Skeletal muscle cell (primary cell): ENCODE data around the gene UST.

Experiments
- DNase-seq: peaks from one replicate; pipeline ENCODE4 v3.0.0-alpha.2; 2010; ENCODE audit warnings: low read depth
- H3K4me3 ChIP-seq: 2 replicates; pipeline ENCODE4 v1.5.1; 2011; ENCODE audit warnings: low read depth, mild to moderate bottlenecking, control low read depth, low read length, moderate library complexity

Gene UST

DNA sequence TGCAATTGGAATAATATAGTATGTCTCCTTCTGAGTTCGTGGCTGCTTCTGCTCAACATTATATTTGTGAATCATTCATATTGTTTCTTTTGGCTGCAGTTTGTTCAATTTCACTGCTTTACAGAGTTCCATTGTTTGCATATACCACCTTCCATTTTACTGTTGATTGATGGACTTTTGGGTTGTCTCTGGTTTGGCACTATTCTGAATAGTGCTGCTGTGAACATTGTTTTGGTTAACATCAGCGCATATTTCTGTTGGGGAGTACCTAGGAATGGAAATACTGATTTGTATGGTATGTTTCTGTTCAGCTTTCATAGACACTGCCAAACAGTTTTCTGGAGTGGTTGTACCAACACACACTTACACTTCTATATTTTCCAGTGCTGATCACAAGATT, 46.9 kb downstream of the UST start:
- no peak overlapping the region for H3K4me3 ChIP-seq
- DNase-seq, result no peak

DNA sequence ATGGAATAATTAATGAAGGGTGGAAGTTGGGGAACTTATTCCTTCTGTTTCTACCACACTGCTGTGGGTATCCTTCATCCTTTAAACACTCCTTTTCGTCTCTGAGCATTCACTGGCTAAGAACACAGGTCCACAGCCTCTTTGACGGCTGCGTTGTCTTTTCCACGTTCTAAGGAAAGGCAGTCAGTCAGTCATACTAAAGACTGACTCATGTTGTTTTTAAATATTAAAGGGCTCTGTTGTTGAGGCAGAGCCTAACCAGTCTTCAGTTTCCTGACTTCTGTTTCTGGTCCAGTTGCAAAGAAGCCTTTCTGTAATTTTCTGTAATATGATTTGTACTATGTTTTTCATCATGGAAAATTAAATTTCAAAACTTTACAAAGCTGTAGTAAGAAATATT, 48.0 kb downstream of the UST start:
- no peak for DNase-seq
- H3K4me3 ChIP-seq, result no peak overlapping the region

DNA sequence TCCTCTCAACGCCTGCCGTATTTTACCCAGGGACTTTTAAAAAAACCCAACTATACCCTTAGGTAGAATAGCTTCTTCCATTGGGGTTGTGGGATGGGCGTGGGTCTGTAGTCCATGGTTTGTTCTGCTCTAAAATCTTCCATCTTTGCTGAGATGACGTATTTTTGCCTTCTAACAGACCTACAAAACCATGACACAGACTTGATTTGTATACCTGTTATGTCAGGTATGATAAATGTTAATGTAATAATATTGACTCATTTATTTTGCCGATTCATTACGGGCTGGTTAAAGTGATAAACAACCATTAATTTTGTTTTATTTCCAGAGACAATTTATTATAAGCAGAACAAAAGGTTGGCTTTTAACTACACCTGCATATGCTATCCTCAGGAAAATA, 48.7 kb downstream of the UST start:
- H3K4me3 ChIP-seq, result no peak overlapping the region
- DNase-seq, result no peak

DNA sequence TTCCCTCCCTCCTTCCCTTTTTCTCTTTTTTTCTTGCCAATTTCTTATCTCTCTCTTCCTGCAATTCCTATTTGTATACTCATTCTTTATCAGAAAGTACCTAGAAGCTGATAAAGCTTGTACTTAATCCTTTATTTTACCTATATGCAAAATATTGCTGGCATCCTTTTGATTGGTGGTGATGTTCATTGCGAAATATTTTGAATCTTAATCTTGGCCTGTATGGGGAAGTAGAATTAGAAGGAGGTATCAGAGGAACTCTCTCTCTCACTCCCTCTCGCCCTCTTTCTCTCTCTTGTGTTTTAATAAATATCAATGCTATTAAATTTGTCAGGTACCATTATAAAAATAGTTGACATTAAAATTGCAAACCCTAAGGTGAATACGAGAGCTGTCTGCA, 52.8 kb downstream of the UST start:
- DNase-seq, result no peak
- no peak overlapping the region for H3K4me3 ChIP-seq

DNA sequence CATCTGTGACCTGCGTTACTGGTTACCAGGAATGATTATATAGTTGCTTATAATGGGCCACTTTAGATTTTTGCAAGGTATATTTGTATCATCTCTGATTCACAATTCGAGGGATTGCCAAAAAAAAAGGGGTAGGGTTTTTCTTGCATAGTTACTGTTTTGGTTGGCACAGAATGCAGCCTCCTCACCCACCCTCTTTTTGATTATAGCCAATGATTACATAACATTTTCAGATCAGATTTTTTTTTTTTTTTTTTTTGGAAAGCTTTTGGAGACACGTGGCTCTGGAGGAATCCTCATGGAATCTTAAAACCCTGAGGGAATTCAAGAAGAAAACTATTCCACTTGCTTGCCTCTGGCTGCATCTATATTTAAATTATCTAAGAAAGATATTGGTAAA, 53.7 kb downstream of the UST start:
- H3K4me3 ChIP-seq, result no peak overlapping the region
- no peak for DNase-seq

DNA sequence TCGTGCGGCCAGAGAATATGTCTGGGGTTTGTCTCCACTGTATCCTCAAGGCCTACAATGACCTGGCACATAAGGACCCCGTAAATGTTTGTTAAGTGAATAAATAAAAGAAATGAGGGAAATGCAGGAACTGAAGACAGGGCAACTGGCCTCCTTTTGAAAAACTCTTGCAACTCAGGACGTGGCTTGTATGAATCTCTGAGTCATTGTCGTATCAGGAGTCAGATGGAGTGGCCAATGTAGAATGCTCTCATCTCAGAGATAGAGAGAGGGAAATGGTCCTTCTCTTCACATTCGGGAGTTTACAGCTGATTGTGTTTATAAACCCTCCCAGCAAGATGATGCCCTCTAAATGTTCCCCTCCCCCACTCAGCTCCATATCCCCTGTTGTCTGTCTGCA, 57.1 kb downstream of the UST start:
- DNase-seq, result no peak
- H3K4me3 ChIP-seq, result no peak overlapping the region

DNA sequence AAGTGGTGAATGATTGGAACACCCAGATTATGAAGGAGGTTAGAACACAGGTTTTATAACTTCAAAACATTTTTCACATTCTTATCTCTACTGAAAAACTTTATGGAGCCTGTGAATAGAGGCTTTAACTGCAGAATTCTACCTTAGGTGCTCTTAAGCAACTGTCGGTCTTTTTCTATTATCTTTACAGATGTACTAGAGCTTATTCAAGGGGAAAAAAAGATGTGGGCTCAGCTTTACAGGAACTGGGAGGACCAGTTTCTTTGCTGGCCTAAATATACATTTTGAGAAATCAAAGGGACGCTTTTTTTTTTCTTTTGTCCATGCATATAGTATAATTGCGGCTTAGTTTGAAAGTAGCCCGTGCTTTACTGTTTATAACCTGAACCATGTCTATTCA, 58.9 kb downstream of the UST start:
- H3K4me3 ChIP-seq, result no peak overlapping the region

DNA sequence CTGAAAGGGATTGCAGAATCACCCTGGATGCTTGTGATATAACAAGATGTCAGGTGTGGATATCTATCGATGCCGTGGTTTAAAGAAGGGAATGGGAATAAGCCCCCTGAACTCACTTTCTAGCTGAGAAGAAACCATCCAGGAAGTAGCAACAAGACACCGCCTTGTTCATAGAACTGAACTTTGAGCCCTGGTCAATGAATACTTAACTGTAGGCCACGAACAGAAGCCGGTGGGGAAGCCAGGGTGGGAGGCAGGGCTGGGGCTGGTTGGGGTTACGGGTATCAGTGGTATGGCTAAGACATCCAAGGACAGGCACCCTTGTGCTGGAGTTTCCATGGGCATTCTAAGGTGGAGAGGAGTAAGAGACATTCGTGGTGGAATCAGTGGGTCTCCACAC, 61.0 kb downstream of the UST start:
- DNase-seq, result no peak
- H3K4me3 ChIP-seq, result no peak overlapping the region

More for the DNA sequence above, 58.9 kb downstream of the UST start:
- DNase-seq, result no peak

DNA sequence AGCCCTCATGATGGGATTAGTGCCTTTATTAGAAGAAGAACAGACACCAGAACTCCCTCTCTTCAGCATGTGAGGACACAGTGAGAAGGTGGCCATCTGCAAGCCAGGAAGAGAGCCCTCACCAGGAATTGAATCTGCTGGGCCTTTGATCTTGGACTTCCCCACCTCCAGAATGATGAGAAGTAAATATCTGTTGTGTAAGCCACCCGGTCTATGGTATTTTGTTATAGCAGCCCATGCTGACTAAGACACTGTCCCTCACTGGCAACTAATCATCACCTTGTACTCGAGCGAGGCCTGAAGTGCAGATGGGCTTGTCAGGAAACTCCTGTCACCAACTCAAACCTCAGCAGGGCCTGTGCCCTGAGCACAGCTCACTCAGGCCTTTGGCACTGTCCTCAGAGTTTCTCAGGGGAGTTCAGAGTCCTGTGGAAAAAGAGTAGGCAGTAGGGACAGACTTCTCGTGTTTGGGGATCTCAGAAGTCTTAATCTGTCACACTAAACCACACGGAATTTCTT, 62.0 kb downstream of the UST start:
- no peak for DNase-seq
- no peak overlapping the region for H3K4me3 ChIP-seq

DNA sequence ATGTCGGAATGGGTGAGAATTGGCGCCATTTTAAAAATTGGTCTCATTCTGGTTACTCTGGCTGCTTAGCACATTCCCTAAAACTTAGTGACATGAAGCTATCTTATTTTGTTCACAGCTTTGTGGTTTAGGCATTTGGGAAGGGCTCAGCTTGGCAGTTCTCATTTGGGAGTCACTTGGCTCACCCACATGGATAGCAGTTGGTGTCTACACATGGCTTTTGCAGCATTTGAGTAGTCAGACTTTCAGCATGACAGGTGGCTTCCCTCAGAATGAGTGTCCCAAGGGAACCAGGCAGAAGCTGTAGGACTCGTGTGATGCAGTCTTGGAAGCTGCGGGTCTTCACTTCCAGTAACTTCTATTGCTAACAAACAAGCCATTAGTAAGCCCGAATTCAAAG, 64.6 kb downstream of the UST start:
- no peak for DNase-seq
- H3K4me3 ChIP-seq, result no peak overlapping the region

DNA sequence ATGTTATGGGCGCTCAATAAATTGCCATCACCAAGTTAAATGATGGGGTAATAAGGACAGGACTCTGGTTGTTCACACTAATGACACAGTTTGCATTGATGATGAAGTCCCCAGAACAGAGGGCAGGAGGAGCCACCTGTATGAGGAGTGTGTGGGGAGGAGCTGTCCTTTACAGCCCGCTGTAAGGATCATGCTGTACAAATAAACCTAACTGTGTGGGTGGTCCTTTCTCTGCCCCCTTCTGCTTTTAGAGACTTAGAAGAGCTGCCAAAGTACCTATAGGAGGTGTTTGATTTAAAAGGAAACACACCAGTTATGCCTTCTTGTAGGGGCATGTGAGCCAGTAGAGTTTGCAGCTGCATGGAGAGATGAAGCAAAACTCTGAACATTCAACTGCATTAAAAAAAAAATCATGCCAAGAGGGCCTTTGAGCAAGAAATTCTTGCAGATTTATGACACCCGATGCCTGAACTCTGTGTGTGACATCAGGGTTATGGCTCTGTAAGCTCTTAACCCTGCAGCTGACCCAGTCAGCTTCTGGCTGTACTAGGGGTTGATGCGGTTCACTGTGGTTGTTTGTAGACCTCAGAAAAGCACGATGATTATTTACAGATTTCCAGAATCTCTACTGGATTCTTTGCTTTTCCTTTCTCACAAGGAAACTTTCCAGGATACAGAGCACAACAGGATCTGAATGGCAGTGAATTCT, 67.4 kb downstream of the UST start:
- DNase-seq, result no peak
- no peak overlapping the region for H3K4me3 ChIP-seq

DNA sequence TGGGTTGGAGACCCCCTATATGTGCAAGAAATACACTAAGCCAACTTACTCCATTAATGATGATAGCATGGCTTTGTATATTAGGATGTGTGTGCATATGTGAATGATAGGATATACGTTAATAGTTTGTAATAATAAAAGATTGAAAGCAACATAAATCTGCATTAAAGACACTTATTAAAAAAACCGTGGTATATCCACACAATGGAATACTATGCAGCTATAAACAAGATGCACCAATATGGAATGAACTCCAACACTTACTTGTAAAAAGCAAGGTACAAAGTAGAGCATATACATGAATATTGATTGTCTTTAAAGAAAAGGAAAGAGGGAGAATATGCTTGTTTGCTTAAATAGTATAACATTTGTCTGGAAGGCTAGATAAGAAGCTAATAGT, 68.0 kb downstream of the UST start:
- H3K4me3 ChIP-seq, result no peak overlapping the region
- no peak for DNase-seq

DNA sequence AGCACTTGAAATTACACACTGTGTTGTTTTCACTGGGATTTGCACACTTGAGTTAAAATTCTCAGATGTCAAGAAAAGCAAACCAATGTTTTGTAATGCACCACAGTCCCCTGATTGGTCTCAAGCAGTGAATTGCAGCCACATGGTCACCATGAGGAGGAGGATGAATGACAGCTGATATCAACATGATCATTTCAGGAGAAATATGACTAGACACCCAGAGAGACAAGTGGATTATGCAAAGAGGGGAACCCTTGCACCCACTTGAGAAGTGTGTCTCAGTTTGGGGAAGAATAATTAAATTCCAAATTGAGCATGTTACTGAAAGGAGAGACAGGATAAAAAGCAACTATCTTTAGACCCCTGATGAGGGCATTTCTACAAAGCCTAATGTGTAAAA, 69.3 kb downstream of the UST start:
- DNase-seq, result no peak
- no peak overlapping the region for H3K4me3 ChIP-seq

DNA sequence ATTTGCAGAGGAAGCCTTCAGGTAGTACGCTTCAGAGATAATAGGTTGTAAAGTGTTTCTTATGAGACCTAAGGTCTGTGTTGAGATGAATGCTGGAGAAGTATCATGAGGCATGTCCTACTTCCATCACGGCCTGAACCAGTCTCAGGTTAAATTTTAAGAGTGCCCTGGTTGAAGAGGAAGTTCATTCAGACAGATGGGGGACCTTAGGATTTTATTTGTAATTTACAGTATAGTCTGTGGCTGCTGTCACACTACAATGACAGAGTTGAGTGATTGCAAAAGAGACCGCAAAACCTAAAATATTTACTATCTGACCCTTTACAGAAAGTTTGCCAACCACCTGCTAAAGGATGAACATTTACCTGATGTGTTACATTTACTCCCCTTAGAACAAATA, 70.9 kb downstream of the UST start:
- no peak overlapping the region for H3K4me3 ChIP-seq
- DNase-seq, result no peak

DNA sequence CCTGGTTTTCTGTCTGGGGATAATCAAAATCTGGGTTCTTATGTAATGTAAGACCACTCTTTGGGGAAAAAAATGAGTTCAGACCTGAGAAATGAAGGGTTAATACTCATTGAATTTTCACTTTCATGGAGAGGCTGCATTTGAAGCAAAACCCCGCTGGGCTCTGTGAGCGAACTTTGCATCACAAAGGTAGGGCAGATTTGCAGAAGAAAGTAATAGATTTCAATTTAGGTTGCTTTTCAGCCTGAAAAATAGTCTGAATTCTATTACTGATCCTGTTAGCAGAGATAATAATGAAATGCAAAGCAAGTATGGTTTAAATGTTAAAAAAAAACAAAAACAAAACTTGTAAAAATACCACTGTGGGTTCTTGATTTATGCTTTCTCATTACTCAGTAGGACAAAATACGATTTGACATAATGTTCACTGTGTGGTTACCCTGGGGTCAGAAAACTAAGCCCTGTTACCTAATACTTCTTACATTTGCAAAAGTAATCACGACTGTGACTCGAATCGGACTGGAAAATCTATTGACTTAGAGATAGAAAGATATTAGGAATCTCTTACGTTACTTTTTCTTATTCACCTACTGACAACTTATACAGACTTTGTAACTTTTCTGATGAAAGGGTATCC, 72.2 kb downstream of the UST start:
- DNase-seq, result peak; percentile 65
- no peak overlapping the region for H3K4me3 ChIP-seq

DNA sequence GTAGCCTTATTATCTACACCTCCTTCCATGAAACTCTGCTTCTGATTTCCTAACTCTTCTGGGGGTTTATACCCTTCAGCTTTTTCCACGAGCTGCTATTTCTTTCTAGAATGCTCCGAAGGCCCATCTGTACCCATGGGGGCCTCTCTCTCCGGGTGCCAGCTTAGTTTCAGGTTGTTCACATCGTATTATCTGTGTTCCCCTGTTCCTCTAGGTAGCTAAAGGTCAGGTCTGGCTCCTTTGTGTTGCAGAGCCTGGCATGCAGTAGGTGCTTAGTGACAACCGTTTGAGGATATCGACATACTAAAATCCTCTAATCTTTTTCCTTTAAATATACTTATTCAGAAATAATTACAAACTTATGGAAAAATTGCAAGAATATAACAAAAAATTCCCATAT, 73.0 kb downstream of the UST start:
- no peak overlapping the region for H3K4me3 ChIP-seq
- no peak for DNase-seq

DNA sequence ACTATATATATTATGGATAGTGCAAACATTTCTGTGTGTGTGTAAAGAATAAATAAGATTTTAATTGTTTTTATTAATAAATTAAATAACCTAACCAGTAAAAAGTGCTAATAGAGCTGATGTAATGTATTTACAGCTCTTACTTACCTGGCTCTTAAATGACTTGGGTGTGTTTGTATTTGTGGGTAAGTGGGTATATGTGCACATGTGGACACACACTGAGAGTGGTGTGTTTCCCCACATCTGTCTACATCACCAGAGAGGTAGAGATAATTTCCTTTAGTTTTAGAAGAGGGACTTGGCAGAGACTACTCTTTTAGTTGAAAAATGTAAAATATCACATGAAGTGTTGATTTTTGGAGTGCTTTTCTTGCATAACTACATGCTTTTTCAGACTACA, 76.0 kb downstream of the UST start:
- H3K4me3 ChIP-seq, result no peak overlapping the region
- no peak for DNase-seq

DNA sequence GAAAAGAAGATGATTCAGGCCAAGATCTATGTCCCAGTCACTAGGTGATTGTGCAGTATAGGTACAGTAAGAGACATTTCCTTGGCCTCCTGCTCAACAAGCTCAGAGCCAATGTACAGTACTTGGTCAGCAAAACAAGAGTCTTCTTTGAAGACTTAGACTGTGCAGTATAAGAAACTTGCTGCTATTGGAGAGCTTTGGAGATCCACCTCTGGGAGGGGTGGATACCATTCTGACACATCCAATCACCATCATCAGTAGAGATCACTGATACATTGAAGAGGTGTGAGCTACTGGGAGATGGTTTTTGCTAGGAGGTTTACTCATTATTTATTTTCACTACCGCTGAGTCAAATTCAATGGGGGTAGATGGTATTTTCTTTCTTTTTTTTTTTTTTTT, 77.5 kb downstream of the UST start:
- H3K4me3 ChIP-seq, result no peak overlapping the region
- no peak for DNase-seq

DNA sequence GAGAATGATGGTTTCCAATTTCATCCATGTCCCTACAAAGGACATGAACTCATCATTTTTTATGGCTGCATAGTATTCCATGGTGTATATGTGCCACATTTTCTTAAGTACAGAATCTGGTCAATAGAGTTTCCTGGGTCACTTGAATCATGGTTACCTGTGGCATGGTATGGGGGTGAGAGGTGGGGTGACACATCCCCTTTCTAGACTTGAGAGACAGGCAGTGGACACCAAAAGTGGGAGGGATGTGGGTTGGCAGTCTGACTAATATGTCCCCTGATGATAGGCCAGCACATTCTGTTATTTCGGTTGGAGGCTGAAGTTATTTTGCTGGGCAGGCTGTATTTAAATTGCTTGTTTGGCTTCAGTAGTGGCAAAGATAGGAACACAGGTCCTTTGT, 78.1 kb downstream of the UST start:
- H3K4me3 ChIP-seq, result no peak overlapping the region
- DNase-seq, result no peak

DNA sequence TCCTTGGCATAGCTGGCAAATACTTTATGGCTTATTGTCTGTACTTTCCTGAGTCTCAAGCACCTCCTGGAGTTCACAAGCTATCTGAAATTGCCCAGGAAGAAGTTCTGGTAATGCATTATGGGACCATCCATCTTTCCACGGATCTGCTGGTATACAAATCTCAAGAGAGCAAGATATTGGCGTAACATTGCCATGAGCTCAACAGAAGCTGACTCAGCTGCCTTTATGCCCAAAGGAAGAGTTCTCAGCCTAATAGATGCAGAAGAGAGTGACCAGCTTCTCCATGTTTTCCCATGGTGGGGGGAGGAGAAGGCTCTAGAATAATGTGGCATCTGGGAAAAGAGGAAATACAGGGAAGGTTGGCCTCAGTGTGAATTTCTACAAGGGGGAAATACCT, 78.7 kb downstream of the UST start:
- no peak overlapping the region for H3K4me3 ChIP-seq
- DNase-seq, result no peak

DNA sequence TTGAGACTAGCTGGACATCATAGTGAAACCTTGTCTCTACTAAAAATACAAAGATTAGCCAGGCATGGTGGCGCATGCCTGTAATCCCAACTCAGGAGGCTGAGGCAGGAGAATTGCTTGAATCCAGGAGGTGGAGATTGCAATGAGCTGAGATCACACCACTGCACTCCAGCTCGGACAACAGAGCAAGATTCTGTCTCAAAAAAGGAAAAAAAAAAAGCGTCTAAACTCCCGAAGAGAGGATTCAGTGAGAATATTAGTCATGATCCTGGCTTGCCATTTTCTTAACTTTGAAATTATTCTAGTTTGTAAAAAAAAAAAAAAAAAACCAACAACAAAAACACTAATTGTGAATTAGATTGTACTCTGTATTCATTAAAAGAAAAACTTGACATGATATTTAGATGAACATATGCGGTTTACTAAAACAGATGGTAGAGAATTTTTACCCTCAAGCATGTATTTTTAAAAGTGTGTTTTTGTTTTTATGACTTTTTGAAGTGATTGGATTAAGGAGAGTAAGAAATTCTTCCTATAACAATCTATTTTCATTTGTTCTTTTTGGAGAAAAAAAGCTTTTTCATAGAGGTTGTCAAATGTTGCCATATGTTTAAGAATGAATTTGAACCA, 80.7 kb downstream of the UST start:
- no peak for DNase-seq
- no peak overlapping the region for H3K4me3 ChIP-seq
